ENCODE measurements around the gene SRR. TPM values are rescaled to one million over a fixed set of nuclear protein-coding genes. Genes with fewer than 3 reads are reported as not detected.

The SRR gene
- total RNA-seq, 4 donors from 2014 or later, result 1.4 to 14.4 (median 12.9) TPM

- no peak for TF ChIP-seq CTCF (IDR thresholded peaks at IDR 0.05)
- TF ChIP-seq POLR2A (IDR thresholded peaks at IDR 0.05), result no peak
- no peak for DNase-seq (ENCODE audit: low spot score in 2 of 2)
- H3K4me3 ChIP-seq (ENCODE audit: low read depth, poor library complexity, severe bottlenecking), result no peak overlapping the region
- WGBS, 2 donors, result 84 to 86% methylated on average over 9 to 11 of the region's 11 CpGs
- intact Hi-C loops (cut with DNase I; ENCODE audit: low total_unique reads), result no loop called here
Observed at GRCh38 chr17:2370211-2370589, 66.5 kb downstream of the SRR start.

GRCh38 chr17:2371183-2372130 is 67.7 kb downstream of the SRR start:
- no peak overlapping the region for H3K4me3 ChIP-seq (ENCODE audit: low read depth, poor library complexity, severe bottlenecking)
- intact Hi-C loops (cut with DNase I; ENCODE audit: low total_unique reads), result no loop called here
- WGBS, 2 donors, result 94% methylated on average over 28 to 30 of the region's 30 CpGs
- DNase-seq (ENCODE audit: low spot score in 2 of 2), result no peak
- TF ChIP-seq CTCF (IDR thresholded peaks at IDR 0.05), result no peak
- no peak for TF ChIP-seq POLR2A (IDR thresholded peaks at IDR 0.05)

- DNase-seq (ENCODE audit: low spot score in 2 of 2), result no peak
- intact Hi-C loops (cut with DNase I; ENCODE audit: low total_unique reads), result no loop called here
- WGBS, 2 donors, result 95 to 97% methylated on average over 23 to 25 of the region's 26 CpGs
- H3K4me3 ChIP-seq (ENCODE audit: low read depth, poor library complexity, severe bottlenecking), result no peak overlapping the region
- TF ChIP-seq POLR2A (IDR thresholded peaks at IDR 0.05), result no peak
- no peak for TF ChIP-seq CTCF (IDR thresholded peaks at IDR 0.05)
Observed at GRCh38 chr17:2372180-2372579, 68.4 kb downstream of the SRR start.

DNA sequence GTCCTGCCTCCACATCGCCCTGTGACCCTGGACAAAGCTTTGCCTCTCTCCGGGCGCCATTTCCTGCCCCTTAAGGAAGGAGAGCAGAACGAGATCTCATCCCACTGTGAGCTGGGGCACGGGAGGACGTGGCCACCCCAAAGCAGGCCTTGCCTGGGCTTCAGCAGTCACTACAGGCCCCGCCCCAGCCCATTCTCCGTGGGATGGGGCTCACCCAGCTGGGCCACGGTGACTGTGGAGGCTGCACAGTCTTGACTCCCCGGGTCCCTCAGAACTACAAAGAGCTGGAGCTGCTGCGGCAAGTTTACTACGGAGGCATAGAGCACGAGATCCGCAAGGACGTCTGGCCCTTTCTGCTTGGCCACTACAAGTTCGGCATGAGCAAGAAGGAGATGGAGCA is 68.9 kb downstream of the SRR start:
- no peak for DNase-seq (ENCODE audit: low spot score in 2 of 2)
- intact Hi-C loops (cut with DNase I; ENCODE audit: low total_unique reads), result no loop called here
- no peak overlapping the region for H3K4me3 ChIP-seq (ENCODE audit: low read depth, poor library complexity, severe bottlenecking)
- 90% methylated on average over 13 to 16 of the region's 16 CpGs for WGBS, 2 donors
- no peak for TF ChIP-seq CTCF (IDR thresholded peaks at IDR 0.05)
- TF ChIP-seq POLR2A (IDR thresholded peaks at IDR 0.05), result no peak

- TF ChIP-seq CTCF (IDR thresholded peaks at IDR 0.05), result no peak
- no peak for TF ChIP-seq POLR2A (IDR thresholded peaks at IDR 0.05)
- no peak for DNase-seq (ENCODE audit: low spot score in 2 of 2)
- intact Hi-C loops (cut with DNase I; ENCODE audit: low total_unique reads), result no loop called here
- no peak overlapping the region for H3K4me3 ChIP-seq (ENCODE audit: low read depth, poor library complexity, severe bottlenecking)
- WGBS, 2 donors, result 92 to 94% methylated on average over 18 of the region's 18 CpGs
Observed at GRCh38 chr17:2373179-2373578, 69.4 kb downstream of the SRR start.

Other genes starting within 250 kb of the SRR start
- gene HIC1, start 248.8 kb upstream of the SRR start, total RNA-seq, result 10 to 100 TPM in 1 of 4 donors, 1 to 10 TPM in 3; 2.4 to 14.2 (median 5.3) TPM
- 10 to 100 TPM; 22.5 to 54.6 (median 29.5) TPM for gene SMG6, start 165 bp upstream of the SRR start, total RNA-seq
- 10 to 100 TPM; 40.0 to 48.0 (median 44.5) TPM for gene TSR1, start 32.5 kb downstream of the SRR start, total RNA-seq
- 10 to 100 TPM; 42.6 to 97.1 (median 56.5) TPM for gene SGSM2, start 33.6 kb downstream of the SRR start, total RNA-seq
- gene MNT, start 97.1 kb downstream of the SRR start, total RNA-seq, result 10 to 100 TPM; 10.3 to 28.6 (median 15.4) TPM
- gene METTL16, start 207.9 kb downstream of the SRR start, total RNA-seq, result 10 to 100 TPM; 17.7 to 47.4 (median 38.5) TPM

Measured in lower leg skin (tissue), 4 donors.